ENCODE results near the gene EVL. TPM values are rescaled to one million over a fixed set of nuclear protein-coding genes. Genes with fewer than 3 reads are reported as not detected.

EVL gene, protein sequence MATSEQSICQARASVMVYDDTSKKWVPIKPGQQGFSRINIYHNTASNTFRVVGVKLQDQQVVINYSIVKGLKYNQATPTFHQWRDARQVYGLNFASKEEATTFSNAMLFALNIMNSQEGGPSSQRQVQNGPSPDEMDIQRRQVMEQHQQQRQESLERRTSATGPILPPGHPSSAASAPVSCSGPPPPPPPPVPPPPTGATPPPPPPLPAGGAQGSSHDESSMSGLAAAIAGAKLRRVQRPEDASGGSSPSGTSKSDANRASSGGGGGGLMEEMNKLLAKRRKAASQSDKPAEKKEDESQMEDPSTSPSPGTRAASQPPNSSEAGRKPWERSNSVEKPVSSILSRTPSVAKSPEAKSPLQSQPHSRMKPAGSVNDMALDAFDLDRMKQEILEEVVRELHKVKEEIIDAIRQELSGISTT
- total RNA-seq: 12.5 and 16.7 TPM in 2 replicates

GRCh38 chr14:100065111-100065871, at the start of gene EVL:
Gene EVL (plus strand): TSS chr14:100065422. CDS start chr14:100065501, 79 bp downstream.

DNA sequence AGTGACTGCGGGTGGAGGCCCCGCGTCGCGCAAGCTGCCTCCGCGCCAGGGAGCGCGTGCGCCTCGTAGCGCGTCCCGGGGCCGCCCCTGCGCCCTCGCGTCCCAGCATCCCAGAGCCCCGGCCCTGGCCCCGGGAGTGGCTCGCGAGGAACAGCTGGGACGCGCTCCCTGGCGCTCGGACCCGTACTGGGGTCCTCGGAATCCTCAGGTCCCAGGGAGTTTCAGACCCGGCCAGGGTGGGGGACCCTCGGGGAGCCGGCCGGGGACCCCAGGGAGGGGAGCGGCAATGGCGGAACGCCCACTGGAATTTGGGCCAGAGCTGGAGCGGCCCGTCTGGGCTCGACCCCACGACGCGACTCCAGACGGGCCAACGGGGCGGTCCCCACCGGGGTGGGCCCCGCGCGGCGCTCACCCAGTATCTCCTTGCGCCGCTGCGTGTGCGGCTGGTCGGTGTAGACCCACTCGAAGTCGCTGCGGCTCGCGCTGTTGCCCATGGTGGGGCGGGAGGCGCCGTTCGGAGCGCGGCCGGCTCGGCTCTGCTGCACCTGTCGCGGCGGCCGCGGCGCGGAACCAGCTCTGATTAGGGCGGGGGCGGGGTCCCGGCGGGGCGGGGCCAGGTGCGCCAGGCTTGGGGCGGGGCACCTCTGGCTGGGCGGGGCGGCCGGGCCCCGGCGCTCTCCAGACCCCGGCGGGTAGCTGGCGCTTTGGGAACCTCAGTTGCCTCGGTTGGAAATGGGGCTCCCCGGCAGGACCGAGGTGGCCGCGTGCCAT, 94.1 kb downstream of the EVL start, which contains the start of gene DEGS2:
TSS of gene DEGS2 (minus strand) at position 552 of the 771 bp plus-strand sequence. CDS start at position 494, 58 bp downstream.

Other genes starting within 250 kb of the EVL start
- gene DEGS2, start 94.2 kb downstream of the EVL start, total RNA-seq: 0.10 TPM in 1 of 2 replicates, not detected in the other
- 34.1 and 36.2 TPM in 2 replicates for gene YY1, start 173.7 kb downstream of the EVL start, total RNA-seq
- gene SLC25A29, start 241.0 kb downstream of the EVL start, total RNA-seq: 44.4 and 45.5 TPM in 2 replicates

All from mammary microvascular endothelial cell (primary cell).